ENCODE results near the gene TANC1.

Gene TANC1

DNA sequence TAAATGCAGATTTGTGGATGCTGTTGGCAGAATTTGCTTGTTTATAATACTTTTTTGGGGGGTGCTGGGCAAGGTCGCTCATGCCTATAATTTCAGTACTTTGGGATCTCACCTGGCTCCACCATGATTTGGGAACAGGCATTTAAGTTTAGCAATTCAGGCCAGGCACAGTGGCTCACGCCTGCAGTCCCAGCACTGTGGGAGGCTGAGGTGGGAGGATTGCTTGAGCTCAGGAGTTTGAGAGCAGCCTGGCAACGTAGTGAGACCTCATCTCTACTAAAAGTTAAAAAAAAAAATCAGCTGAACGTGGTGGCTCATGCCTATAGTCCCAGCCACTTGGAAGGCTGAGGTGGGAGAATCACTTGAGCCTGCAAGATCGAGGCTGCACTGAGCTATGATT, 20.7 kb downstream of the TANC1 start:
- TF ChIP-seq, protein P1, sequence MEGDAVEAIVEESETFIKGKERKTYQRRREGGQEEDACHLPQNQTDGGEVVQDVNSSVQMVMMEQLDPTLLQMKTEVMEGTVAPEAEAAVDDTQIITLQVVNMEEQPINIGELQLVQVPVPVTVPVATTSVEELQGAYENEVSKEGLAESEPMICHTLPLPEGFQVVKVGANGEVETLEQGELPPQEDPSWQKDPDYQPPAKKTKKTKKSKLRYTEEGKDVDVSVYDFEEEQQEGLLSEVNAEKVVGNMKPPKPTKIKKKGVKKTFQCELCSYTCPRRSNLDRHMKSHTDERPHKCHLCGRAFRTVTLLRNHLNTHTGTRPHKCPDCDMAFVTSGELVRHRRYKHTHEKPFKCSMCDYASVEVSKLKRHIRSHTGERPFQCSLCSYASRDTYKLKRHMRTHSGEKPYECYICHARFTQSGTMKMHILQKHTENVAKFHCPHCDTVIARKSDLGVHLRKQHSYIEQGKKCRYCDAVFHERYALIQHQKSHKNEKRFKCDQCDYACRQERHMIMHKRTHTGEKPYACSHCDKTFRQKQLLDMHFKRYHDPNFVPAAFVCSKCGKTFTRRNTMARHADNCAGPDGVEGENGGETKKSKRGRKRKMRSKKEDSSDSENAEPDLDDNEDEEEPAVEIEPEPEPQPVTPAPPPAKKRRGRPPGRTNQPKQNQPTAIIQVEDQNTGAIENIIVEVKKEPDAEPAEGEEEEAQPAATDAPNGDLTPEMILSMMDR (IDR thresholded peaks at IDR 0.05) = no peak

DNA sequence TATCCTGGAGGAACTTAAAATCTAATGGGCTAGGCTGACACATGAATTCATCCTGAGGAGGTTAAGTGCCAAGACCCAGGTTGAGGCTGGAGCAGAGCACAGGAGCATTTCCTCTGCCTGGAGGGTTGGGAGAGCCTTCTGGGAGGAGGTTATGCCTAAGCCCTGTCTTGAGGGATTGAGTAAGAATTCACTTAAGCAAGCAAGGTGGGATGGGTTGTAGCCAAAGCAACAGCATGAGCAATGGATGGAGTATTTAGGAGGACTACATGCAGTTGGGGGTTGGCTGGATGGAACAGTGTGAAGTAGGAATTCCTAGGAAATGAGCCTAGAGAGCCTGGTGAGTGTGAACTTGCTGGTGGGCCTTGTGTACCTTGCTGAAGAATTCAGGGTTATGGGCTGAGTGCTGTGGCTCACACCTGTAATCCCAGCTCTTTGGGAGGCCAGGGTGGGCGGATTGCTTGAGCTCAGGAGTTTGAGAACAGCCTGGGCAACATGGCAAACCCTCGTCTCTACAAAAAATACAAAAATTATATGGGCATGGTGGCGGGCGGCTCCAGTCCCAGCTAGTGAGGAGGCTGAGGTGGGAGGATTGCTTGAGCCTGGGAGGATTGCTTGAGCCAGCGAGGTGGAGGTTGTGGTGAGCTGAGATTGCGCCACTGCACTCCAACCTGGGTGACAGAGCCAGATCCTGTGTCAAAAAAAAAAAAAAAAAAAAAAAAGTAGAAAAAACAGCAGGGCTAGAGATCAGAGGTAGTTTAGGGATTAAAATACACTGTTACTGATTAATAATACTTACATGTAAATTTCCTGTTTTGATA, 22.2 kb downstream of the TANC1 start:
- TF ChIP-seq, protein P1 (IDR thresholded peaks at IDR 0.05) = no peak

DNA sequence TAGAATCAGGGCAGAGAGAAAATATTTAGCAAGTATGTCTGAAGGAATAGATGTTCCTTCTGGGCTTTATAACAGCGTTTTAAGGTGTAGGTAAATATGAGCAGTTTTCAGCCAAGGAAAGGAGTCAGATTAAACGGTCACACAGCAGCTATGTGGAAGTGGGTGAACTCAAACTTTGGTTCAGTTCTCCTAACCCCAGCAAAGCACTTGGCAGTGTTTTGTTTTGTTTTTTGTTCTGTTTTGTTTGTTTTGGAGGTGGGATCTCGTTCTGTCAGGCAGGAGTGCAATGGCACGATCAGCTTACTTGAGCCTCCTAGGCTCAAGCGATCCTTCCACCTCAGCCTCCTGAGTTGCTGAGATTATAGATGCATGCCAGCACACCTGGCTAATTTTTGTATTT, 24.6 kb downstream of the TANC1 start:
- TF ChIP-seq, protein P1 (IDR thresholded peaks at IDR 0.05) = no peak

DNA sequence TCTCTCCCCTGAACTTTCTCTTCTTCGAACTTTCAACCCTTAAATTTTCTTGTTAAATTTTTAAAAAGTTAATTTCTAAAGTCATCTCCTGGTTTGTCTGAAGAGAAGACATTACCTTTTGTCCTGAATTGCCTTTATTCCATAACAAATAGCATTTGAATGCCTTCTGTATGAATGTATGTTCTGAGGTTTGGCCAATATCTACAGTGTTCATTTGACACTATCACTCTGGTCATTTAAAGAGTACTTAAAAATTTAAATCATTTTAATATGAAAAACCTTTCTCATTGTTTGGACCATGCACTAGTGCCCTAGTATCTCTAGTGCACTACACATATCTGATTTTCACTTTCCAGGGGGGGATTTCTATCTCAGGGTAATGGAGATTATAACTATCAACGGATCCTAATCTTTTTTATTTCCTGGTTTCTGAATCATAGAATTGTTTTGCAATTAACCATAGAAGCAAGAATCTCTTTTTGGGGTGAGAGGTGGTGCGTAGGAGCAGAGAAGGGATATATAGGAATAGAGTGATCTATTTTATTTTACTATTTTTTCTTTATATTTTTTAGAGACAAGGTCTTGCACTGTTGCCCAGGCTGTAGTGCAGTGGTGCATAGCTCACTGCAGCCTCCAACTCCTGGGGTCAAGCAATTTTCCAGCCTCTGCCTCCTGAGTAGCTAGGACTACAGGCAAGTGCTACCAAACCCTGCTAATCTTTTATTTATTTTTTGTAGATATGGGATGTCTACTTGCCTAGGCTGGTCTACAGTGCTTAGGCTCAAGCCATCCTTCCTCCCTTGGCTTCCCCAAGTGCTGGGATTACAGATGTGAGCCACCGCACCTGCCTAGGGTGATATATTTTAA, 25.5 kb downstream of the TANC1 start:
- TF ChIP-seq, protein P1 (IDR thresholded peaks at IDR 0.05) = no peak

DNA sequence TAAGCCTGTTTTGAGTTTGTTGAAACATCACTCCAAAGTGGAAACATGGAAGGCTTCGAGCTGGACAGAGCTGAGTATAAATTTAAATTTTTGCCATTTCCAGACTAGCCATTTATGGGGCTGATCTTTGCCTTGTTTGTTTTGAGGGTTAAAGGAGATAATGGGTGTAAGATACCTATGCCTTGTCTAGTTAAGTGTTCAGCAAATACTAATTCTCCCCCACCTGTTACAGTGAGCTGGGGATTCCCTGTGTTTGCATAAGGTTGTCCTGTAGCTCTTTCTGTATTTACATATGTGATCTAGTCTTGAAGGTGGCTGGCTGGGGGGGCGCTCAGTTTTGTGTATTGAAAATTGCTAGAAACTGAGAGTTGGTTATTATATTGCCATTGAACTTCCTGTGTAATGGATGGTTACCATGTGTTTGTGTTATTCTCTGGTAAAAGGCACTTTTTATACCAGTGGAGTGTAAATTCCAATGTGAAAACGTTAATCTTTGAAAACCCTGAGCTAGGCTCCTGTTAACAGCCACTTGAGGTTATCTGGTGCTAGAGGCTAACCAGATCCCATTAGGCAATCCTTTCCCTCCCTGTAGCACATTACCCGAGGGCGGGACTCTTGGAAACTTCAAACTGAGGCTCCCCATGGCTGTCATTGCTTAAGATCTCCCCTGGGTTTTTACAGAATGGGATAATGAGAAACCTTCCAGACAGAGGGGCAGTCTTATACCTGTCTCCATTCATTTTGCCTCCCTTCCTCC, 26.7 kb downstream of the TANC1 start:
- TF ChIP-seq, protein P1 (IDR thresholded peaks at IDR 0.05) = no peak

DNA sequence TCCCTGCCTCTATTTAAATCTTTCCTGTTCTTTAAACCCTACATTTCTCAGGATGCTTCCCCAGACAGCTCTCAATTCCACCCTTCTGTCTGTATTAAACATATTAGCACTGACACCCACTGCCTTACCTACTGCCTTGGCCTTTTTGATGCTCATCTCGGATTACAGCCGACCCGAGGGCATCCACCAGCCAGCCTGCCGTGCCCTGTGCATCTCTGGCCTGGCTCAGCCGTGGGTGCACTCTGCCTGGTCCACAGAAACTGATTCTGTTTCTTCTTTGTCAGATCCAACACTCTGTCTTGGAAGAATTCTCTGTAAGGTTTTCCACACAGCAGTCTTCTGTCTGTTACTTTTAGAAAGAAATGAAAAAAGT, 27.2 kb downstream of the TANC1 start:
- TF ChIP-seq, protein P1 (IDR thresholded peaks at IDR 0.05) = no peak

DNA sequence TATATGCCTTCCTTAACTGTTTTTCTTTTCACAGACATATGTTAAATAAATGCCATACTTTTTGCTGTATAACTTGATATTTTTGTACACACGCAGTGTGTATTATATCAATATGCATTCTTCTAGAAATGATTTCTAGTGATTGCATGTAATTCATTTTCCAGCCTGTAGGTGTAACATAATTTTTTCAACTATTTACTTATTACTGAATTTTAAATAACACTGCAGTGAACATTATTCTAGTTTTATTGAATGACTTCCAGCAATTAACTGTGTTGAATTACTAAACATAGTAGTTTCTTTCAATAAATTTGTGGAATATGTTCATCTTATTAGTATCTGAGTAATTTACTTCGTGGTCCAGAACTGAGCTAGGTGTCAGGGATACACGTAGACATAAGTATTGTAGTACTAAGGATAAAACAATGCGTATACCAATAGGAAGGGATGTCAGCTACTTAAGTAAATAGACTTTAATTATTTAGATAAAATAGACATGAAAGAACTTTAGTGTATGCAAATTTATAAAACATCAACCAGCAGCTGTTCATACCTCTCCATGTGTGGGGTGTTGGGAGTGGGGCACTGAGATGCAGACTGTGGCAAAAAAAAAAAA, 28.0 kb downstream of the TANC1 start:
- TF ChIP-seq, protein P1 (IDR thresholded peaks at IDR 0.05) = peak; percentile 36; the same call in 1 of the 2 replicates
